Ovary (tissue), 9 donors: ENCODE measurements around the gene CACNA1H. TPM values are rescaled to one million over a fixed set of nuclear protein-coding genes. Genes with fewer than 3 reads are reported as not detected.

Experiments
- DNase-seq, 5 donors: peaks; one replicate each; pipeline ENCODE4 v3.0.0-alpha.2; 2019 to 2020
- H3K27ac ChIP-seq, 2 donors: fragments of 200-600 bp; one replicate each; pipeline versions ENCODE4 v1.5.1 to v1.8.0; 2019 to 2022
- H3K27me3 ChIP-seq: fragments of 200-600 bp; one replicate; pipeline ENCODE4 v1.8.0; 2022
- H3K36me3 ChIP-seq: fragments of 200-600 bp; sonication (generic); one replicate; pipeline ENCODE4 v1.5.1; 2019
- H3K4me1 ChIP-seq: one replicate; pipeline ENCODE4 v1.8.1; 2013; ENCODE audit warnings: mild to moderate bottlenecking, moderate library complexity; ENCODE audit not compliant: insufficient read depth
- H3K4me3 ChIP-seq: fragments of 200-600 bp; sonication (generic); one replicate; pipeline ENCODE4 v1.5.1; 2017
- H3K9me3 ChIP-seq, 2 donors: fragments of 200-600 bp in 1 of 2; sonication (generic) in 1 of 2; one replicate each; pipeline versions ENCODE4 v1.5.1 to v1.8.1; 2013 to 2019; ENCODE audit warnings: mild to moderate bottlenecking in 1 of 2, moderate library complexity in 1 of 2
- CTCF ChIP-seq, 3 donors: fragments of 450-650 bp in 2 of 3; fragments of 200-600 bp in 1 of 3; IDR thresholded peaks; one replicate each; pipeline versions ENCODE4 v1.5.1 to v1.8.0; 2016 to 2022; ENCODE audit warnings: antibody characterized with exemption in 3 of 3, mild to moderate bottlenecking in 1 of 3
- EP300 ChIP-seq: sonication (generic); formaldehyde crosslinking; IDR thresholded peaks from one replicate; pipeline ENCODE4 v1.6.1; 2017; ENCODE audit warnings: antibody characterized with exemption
- POLR2A ChIP-seq: fragments of 450-650 bp; IDR thresholded peaks from one replicate; pipeline ENCODE4 v1.6.1; 2017; ENCODE audit warnings: antibody characterized with exemption, mild to moderate bottlenecking, moderate library complexity
- WGBS, 3 donors: extraction: QIAGEN DNeasy Blood & Tissue Kit in 1 of 3; methylation state at CpG; one replicate each; pipeline versions ENCODE4 v1.1.5 to v1.1.7; 2013 to 2017; 5-methylcytosine and 5-hydroxymethylcytosine counted together
- intact Hi-C, 4 donors: fragments of 100-400 bp; cut with DNase I; formaldehyde crosslinking; loops; one replicate each; pipeline versions ENCODE4 v1.11.0 to v1.15.1; 2022 to 2023
- polyA plus RNA-seq, 2 donors: library from polyadenylated mRNA; stranded (reverse); fragments of 200-250 nt in 1 of 2; fragments of 350-450 nt in 1 of 2; fragmentation: Illumina TruSeq in 1 of 2; extraction: RNeasy Lipid Tissue Mini Kit (QIAGEN cat#74804) in 1 of 2; gene quantifications; one replicate each; pipeline ENCODE4 v1.2.3, GENCODE V29; 2013 to 2014
- total RNA-seq, 7 donors: library from RNA; depleted of rRNA in 2 of 7; stranded (reverse); fragments of >200 nt in 2 of 7; fragmentation: NEBNext Ultra II Directional in 3 of 7; extraction: Animal tissue kit (Norgen Biotek cat#: 25700) in 3 of 7; gene quantifications; one replicate each; pipeline versions ENCODE4 v1.1.0 to v1.2.4, GENCODE V29; 2016 to 2023
- donor health status: DM: no; HTN: no; CAD: no; lungs with moderate emphysema.
- donor health status: DM: no; HTN: no; CAD: no.
- donor health status: Bipolar disorder and iron deficiency.
- donor health status: DM: yes; HTN: yes; CAD: no.
- donor health status: DM: no; HTN: no; CAD: no.
- donor health status: DM: yes; HTN: yes; CAD: no.

Gene CACNA1H
- total and polyA plus RNA-seq, 9 donors: 7.3 to 217 (median 106) TPM

GRCh38 chr16:1211451-1212268 lies 58.8 kb downstream of the CACNA1H start:
- no peak overlapping the region for H3K4me3 ChIP-seq
- no peak overlapping the region for H3K27ac ChIP-seq
- intact Hi-C loops: no loop called here
- H3K27me3 ChIP-seq: no peaks in the 10 kb centered on the region
- DNase-seq: no peak
- H3K36me3 ChIP-seq: no peaks in the 10 kb centered on the region
- H3K4me1 ChIP-seq: no peaks in the 10 kb centered on the region
- H3K9me3 ChIP-seq: no peaks in the 10 kb centered on the region
- WGBS, 3 donors: 92 to 95% (median 93%) methylated on average over 65 of the region's 65 CpGs
- TF ChIP-seq CTCF (IDR thresholded peaks at IDR 0.05): no peak

DNA sequence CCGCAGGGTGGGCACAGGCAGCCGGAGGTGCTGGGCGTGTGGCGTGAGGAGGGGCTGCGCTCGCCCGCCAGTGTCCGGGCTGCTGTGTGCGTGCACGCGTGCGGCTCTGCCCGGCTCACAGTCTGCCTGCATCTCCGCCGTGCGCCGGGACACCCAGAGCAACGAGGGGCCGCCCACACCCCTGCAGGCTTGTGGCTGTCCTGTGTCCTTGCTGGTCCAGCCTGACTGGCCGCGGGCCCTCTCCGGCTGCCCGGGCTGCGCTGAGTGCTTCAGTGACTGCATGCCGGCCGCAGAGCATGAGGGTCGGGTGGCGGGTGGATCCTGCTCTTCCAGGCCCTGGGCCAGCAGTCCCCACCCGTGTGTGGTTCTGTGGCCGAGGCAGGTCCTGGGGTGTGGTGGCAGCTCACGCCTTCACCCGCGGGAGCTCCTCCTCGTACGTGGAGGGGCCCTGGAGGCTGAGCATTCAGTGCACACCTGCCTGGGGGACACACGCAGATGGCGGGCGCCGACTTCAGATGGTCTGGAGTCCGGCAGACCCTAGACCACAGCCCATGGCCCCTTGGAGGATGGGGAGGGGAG lies 59.8 kb downstream of the CACNA1H start:
- Histone ChIP-seq H3K27ac (no peak overlapping the region), H3K9me3 (no peaks in the 10 kb centered on the region), H3K27me3 (no peaks in the 10 kb centered on the region), H3K4me1 (no peaks in the 10 kb centered on the region), H3K4me3 (no peak overlapping the region), H3K36me3 (no peaks in the 10 kb centered on the region)
- WGBS, 3 donors: 90 to 92% (median 91%) methylated on average over 21 to 40 of the region's 40 CpGs
- TF ChIP-seq EP300: no peak
- TF ChIP-seq CTCF (IDR thresholded peaks at IDR 0.05): no peak
- TF ChIP-seq POLR2A: no peak
- intact Hi-C loops: no loop called here
- DNase-seq: no peak

- no peak for DNase-seq
- intact Hi-C loops: no loop called here
- WGBS, 3 donors: 75 to 90% (median 84%) methylated on average over 4 to 8 of the region's 8 CpGs
- H3K27ac ChIP-seq: no peak overlapping the region
- H3K27me3 ChIP-seq: no peaks in the 10 kb centered on the region
- TF ChIP-seq CTCF (IDR thresholded peaks at IDR 0.05) (no peak), POLR2A (no peak), EP300 (no peak)
- no peaks in the 10 kb centered on the region for H3K9me3 ChIP-seq
- H3K4me3 ChIP-seq: no peak overlapping the region
- H3K36me3 ChIP-seq: no peaks in the 10 kb centered on the region
- no peaks in the 10 kb centered on the region for H3K4me1 ChIP-seq
Measured at GRCh38 chr16:1213231-1213630, 60.3 kb downstream of the CACNA1H start.

DNA sequence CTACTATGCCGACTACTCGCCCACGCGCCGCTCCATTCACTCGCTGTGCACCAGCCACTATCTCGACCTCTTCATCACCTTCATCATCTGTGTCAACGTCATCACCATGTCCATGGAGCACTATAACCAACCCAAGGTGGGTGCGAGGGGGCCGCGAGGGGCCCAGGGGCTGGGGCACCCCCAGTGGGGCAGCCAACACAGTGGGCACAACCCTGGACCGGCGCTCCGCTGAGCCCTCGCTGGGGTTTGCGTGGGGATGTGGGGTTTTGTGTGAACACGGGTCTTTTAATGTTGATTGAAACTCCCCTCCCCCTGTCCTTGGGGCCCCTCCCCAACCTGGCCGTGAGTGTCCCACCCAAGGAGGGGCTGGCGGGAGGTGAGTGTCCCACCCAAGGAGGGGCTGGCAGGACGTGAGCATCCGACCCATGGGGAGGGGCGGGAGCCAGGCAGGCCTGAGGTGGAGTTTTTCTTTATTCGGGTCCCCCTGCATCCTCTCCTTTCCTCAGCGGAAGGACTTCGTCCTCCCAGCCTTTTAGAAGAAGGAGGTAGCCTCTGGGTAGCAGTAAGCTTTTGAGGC lies 61.0 kb downstream of the CACNA1H start:
- Histone ChIP-seq H3K9me3 (no peaks in the 10 kb centered on the region), H3K4me3 (no peak overlapping the region), H3K36me3 (no peaks in the 10 kb centered on the region), H3K4me1 (no peaks in the 10 kb centered on the region), H3K27ac (no peak overlapping the region), H3K27me3 (no peaks in the 10 kb centered on the region)
- TF ChIP-seq CTCF (IDR thresholded peaks at IDR 0.05) (no peak), POLR2A (no peak), EP300 (no peak)
- no peak for DNase-seq
- 80 to 82% (median 81%) methylated on average over 25 of the region's 25 CpGs for WGBS, 3 donors
- intact Hi-C loops: no loop called here
